GM12878 (cell line): Measurements from ENCODE around the gene CBFA2T3. TPM values are rescaled to one million over a fixed set of nuclear protein-coding genes. Genes with fewer than 3 reads are reported as not detected.

Experiments
- ATAC-seq: fragments of 200-7000 bp; cut with Tn5 transposase; 3 replicates; pipeline ENCODE4 v1.9.1; 2020; ENCODE audit warnings: mild to moderate bottlenecking, moderate library complexity
- BruUV-seq: library from RNA; stranded (reverse); fragments of 400-500 nt; replicated peaks from 2 replicates; lab custom pipeline; 2021; lab: Mats Ljungman, UMichigan
- CTCF ChIA-PET: fragments of 300-600 bp; sonication (Branson Sonifier 250); formaldehyde crosslinking; extraction: SDS; loops from one replicate; lab custom pipeline; 2021; ENCODE audit warnings: inconsistent platforms; lab: Yijun Ruan, JAX
- POLR2A ChIA-PET: fragments of 350-600 bp; formaldehyde crosslinking; extraction: SDS; loops from one replicate; lab custom pipeline; 2021; ENCODE audit warnings: inconsistent platforms; lab: Charles Lee
- RAD21 ChIA-PET: fragments of 300-600 bp; sonication (Branson Sonifier 250); formaldehyde crosslinking; loops from one replicate; lab custom pipeline; 2023; ENCODE audit warnings: antibody characterized with exemption; ENCODE audit not compliant: unreplicated experiment; lab: Charles Lee
- SMC1A ChIA-PET: fragments of 300-600 bp; sonication (Branson Sonifier 250); formaldehyde crosslinking; loops from one replicate; lab custom pipeline; 2023; ENCODE audit not compliant: unreplicated experiment, uncharacterized antibody; lab: Charles Lee
- DNase-seq: peaks from one replicate; pipeline ENCODE4 v3.0.0-alpha.2; 2011; ENCODE audit warnings: low read depth, low spot score
- FAIRE-seq: peaks from 3 replicates; lab custom pipeline; 2011; peaks lifted over from hg19 to GRCh38; lab: Jason Lieb, UNC
- H2AFZ ChIP-seq: 2 replicates; pipeline ENCODE4 v1.6.0; 2011; ENCODE audit warnings: low read depth, low read length, control low read depth; ENCODE audit not compliant: control insufficient read depth
- H3K27ac ChIP-seq: 2 replicates; pipeline ENCODE4 v1.5.1; 2011; ENCODE audit warnings: control low read depth; ENCODE audit not compliant: control insufficient read depth, insufficient read depth
- H3K27me3 ChIP-seq, 2 experiments: replicated peaks in 1 of 2; 2 replicates each; pipeline versions ENCODE4 v1.6.0 to v1.6.1; 2011; ENCODE audit warnings: low read length in 1 of 2; ENCODE audit not compliant: control insufficient read depth in 2 of 2, insufficient read depth in 2 of 2
- H3K36me3 ChIP-seq, 2 experiments: 2 replicates each; pipeline ENCODE4 v1.5.1; 2011; ENCODE audit warnings: low read length in 1 of 2; ENCODE audit not compliant: control insufficient read depth in 2 of 2, insufficient read depth in 2 of 2
- H3K4me1 ChIP-seq: 2 replicates; pipeline ENCODE4 v1.6.1; 2011; ENCODE audit warnings: mild to moderate bottlenecking, low read length, moderate library complexity, mixed read lengths; ENCODE audit not compliant: control insufficient read depth, insufficient read depth
- H3K4me2 ChIP-seq: 2 replicates; pipeline ENCODE4 v1.6.0; 2011; ENCODE audit warnings: control low read depth; ENCODE audit not compliant: control insufficient read depth, insufficient read depth
- H3K4me3 ChIP-seq: fragments of 200-600 bp; sonication (generic); 2 replicates; pipeline ENCODE4 v1.5.1; 2016
- H3K79me2 ChIP-seq: 2 replicates; pipeline ENCODE4 v1.6.0; 2011; ENCODE audit warnings: low read length; ENCODE audit not compliant: control insufficient read depth, insufficient read depth
- H3K9ac ChIP-seq: 2 replicates; pipeline ENCODE4 v1.8.0; 2011; ENCODE audit warnings: low read length, control low read depth, mixed read lengths; ENCODE audit not compliant: control insufficient read depth, insufficient read depth
- H3K9me3 ChIP-seq: replicated peaks from 3 replicates; pipeline ENCODE4 v1.5.1; 2011; ENCODE audit warnings: mild to moderate bottlenecking, low read length; ENCODE audit not compliant: control insufficient read depth, insufficient read depth
- H4K20me1 ChIP-seq: 2 replicates; pipeline ENCODE4 v1.6.0; 2011; ENCODE audit not compliant: control insufficient read depth, insufficient read depth
- ASH2L ChIP-seq: fragments of 300-600, 200-600 bp; sonication (generic); IDR thresholded peaks from 2 replicates; pipeline ENCODE4 v1.6.1; 2017; ENCODE audit warnings: low read depth, mild to moderate bottlenecking, borderline replicate concordance
- CHD2 ChIP-seq: IDR thresholded peaks from 2 replicates; pipeline ENCODE4 v1.6.1; 2011; ENCODE audit warnings: low read depth, low read length, improper control_type of control experiment, borderline replicate concordance
- HDAC2 ChIP-seq: fragments of 200-600 bp; sonication (generic); IDR thresholded peaks from 2 replicates; pipeline ENCODE4 v1.6.1; 2017
- IKZF1 ChIP-seq: fragments of 450-650 bp; conservative IDR thresholded peaks from 2 replicates; pipeline ENCODE4 v1.6.1; 2017; ENCODE audit warnings: antibody characterized with exemption, mild to moderate bottlenecking
- POU2F2 ChIP-seq: IDR thresholded peaks from 3 replicates; pipeline ENCODE4 v1.6.1; 2011; ENCODE audit warnings: low read depth, mild to moderate bottlenecking, low read length, borderline replicate concordance
- SUPT20H ChIP-seq: IDR thresholded peaks from 2 replicates; pipeline ENCODE4 v1.6.1; 2011; ENCODE audit warnings: low read depth, mild to moderate bottlenecking, low read length, moderate library complexity, borderline replicate concordance; ENCODE audit not compliant: control insufficient read depth
- ZNF217 ChIP-seq: fragments of 450-650 bp; IDR thresholded peaks from 2 replicates; pipeline ENCODE4 v1.6.1; 2017; ENCODE audit warnings: antibody characterized with exemption, mild to moderate bottlenecking
- WGBS: methylation state at CpG from one replicate; pipeline ENCODE4 v1.1.6; 2016; ENCODE audit warnings: low lambda C conversion rate; ENCODE audit not compliant: insufficient replicate concordance, insufficient coverage; ENCODE audit errors: missing lambda C conversion rate; 5-methylcytosine and 5-hydroxymethylcytosine counted together
- in situ Hi-C: fragments of 300-500 bp; cut with MboI; formaldehyde crosslinking; loops from 9 replicates; pipeline ENCODE4 v1.14.3; 2018; ENCODE audit warnings: mixed read lengths
- intact Hi-C: fragments of 100-400 bp; cut with micrococcal nuclease; formaldehyde crosslinking; loops from one replicate; pipeline ENCODE4 v1.14.2; 2022; ENCODE audit not compliant: unreplicated experiment
- polyA plus RNA-seq, 11 experiments: library from polyadenylated mRNA; depleted of rRNA in 4 of 11; unstranded in 6 of 11; stranded (reverse) in 5 of 11; fragments of >200 nt; fragmentation: Nextera tagmentation in 4 of 11; fragmentation: Illumina TruSeq in 1 of 11; extraction: Ambion mirVana in 4 of 11; extraction: Trizol in 1 of 11; gene quantifications; 1 replicate in 1 of 11; 2 replicates in 10 of 11; pipeline versions ENCODE4 v1.2.1 to v1.2.3, GENCODE V29; 2011 to 2016; ENCODE audit warnings: inconsistent platforms in 2 of 11, missing spikeins in 2 of 11, low read depth in 1 of 11
- total RNA-seq, 4 experiments: library from RNA; depleted of rRNA in 3 of 4; stranded (reverse); fragments of >200 nt in 3 of 4; fragmentation: Illumina TruSeq in 1 of 4; extraction: Trizol in 1 of 4; gene quantifications; 2 replicates each; pipeline versions ENCODE4 v1.2.1 to v1.2.3, GENCODE V29; 2013 to 2021

The CBFA2T3 gene
- total and polyA plus RNA-seq, 10 of the 15 experiments (the other 5 are each of a cell fraction or from before 2014, with no cell fraction given): 0.69 to 42.6 (median 4.5) TPM

GRCh38 chr16:88970539-88971065 lies 6.4 kb downstream of the CBFA2T3 start:
- ChIA-PET POLR2A (interaction anchor here (1.1 to 5.2 kb wide), 4 partner anchors 7 to 123 kb away, joined by 4 to 30 read pairs (median 12); partner anchors contain the start of genes ACSF3 and CBFA2T3), SMC1A (interaction anchor here (2.1 kb wide), 1 partner anchor 11 kb away, joined by 6 read pairs; no protein-coding TSS in a partner anchor), RAD21 (interaction anchor here (1.2 to 3.9 kb wide), 5 partner anchors 13 to 197 kb away, joined by 3 to 37 read pairs (median 8); no protein-coding TSS in a partner anchor), CTCF (no interaction called here)
- Histone ChIP-seq H3K36me3 (peaks cover 0 to 8% of the 10 kb centered on the region in 2 experiments; a peak in 2 of 4 replicates), H3K4me1 (peaks cover 80% of the 10 kb centered on the region), H3K9me3 (no peaks in the 10 kb centered on the region), H3K4me2 (peak overlapping the region; percentile 96), H4K20me1 (no peaks in the 10 kb centered on the region), H3K27me3 (no peaks in the 10 kb centered on the region), H3K4me3 (peak overlapping the region; percentile 59; the same call in 1 of the 2 replicates), H2AFZ (no peak overlapping the region), H3K27ac (peak overlapping the region; percentile 89), H3K79me2 (peaks cover 94% of the 10 kb centered on the region), H3K9ac (no peak overlapping the region)
- ATAC-seq (no peak), FAIRE-seq (no peak), DNase-seq (no peak)
- TF ChIP-seq CHD2 (no peak), ASH2L (no peak), ZNF217 (no peak), POU2F2 (no peak), HDAC2 (no peak), IKZF1 (no peak), SUPT20H (no peak)
- intact Hi-C loops: loop anchor here (5.0 kb wide), 1 partner anchor 33 kb away; no protein-coding TSS in a partner anchor
- in situ Hi-C loops: no loop called here
- BruUV-seq: no TSS peak
- WGBS: 90% methylated on average over 25 of the region's 31 CpGs
